AG04450 (cell line): ENCODE measurements around the gene CRYBA2. TPM values are rescaled to one million over a fixed set of nuclear protein-coding genes. Genes with fewer than 3 reads are reported as not detected.
A peak's percentile ranks its signal among the peaks of the same experiment; 100 is the strongest.

Experiments used
- CTCF ChIA-PET: fragments of 300-600, 350-600 bp; formaldehyde crosslinking; extraction: SDS; loops from one replicate; lab custom pipeline; 2022; ENCODE audit warnings: antibody characterized with exemption, inconsistent platforms; lab: Charles Lee
- POLR2A ChIA-PET: fragments of 350-600 bp; formaldehyde crosslinking; extraction: SDS; loops from one replicate; lab custom pipeline; 2021; ENCODE audit warnings: antibody characterized with exemption, inconsistent platforms; lab: Yijun Ruan, JAX
- DNase-seq: peaks from one replicate; pipeline ENCODE4 v3.0.0-alpha.2; 2011; ENCODE audit warnings: low read depth, low spot score
- H3K27ac ChIP-seq: one replicate; pipeline ENCODE4 v1.5.1; 2012; ENCODE audit warnings: low read depth, low read length, control low read depth
- H3K27me3 ChIP-seq: one replicate; pipeline ENCODE4 v1.6.0; 2012; ENCODE audit warnings: low read length; ENCODE audit not compliant: control insufficient read depth, insufficient read depth
- H3K4me3 ChIP-seq: 2 replicates; pipeline ENCODE4 v1.5.1; 2011; ENCODE audit warnings: mild to moderate bottlenecking, low read depth, low read length, control low read depth
- H3K9me3 ChIP-seq: 2 replicates; pipeline ENCODE4 v1.5.1; 2012; ENCODE audit warnings: low read length; ENCODE audit not compliant: control insufficient read depth, insufficient read depth
- CTCF ChIP-seq: IDR thresholded peaks from 2 replicates; pipeline ENCODE4 v1.5.1; 2011; ENCODE audit warnings: low read depth, low read length, control low read depth, inconsistent platforms
- polyA plus RNA-seq: library from polyadenylated mRNA; depleted of rRNA; stranded (reverse); fragments of >200 nt; gene quantifications from 2 replicates; pipeline ENCODE4 v1.2.3, GENCODE V29; 2011

The CRYBA2 gene
- polyA plus RNA-seq, 1 experiment: 0.19 TPM

GRCh38 chr2:218959141-218959731 lies 34.0 kb downstream of the CRYBA2 start, which contains the start of gene CDK5R2:
Gene CDK5R2, plus strand, starts transcription at chr2:218959666. Its CDS starts 155 bp downstream, at chr2:218959821.
- DNase-seq: peak; percentile 41
- ChIA-PET CTCF (interaction anchor here (1.0 kb wide), 1 partner anchor 18 kb away, joined by 3 read pairs; no protein-coding TSS in a partner anchor), POLR2A (no interaction called here)
- Histone ChIP-seq H3K4me3 (peak within 1 kb of the TSS; percentile 48), H3K9me3 (peaks cover 9% of the 10 kb centered on the region), H3K27me3 (peaks cover 58% of the 10 kb centered on the region), H3K27ac (no peak within 1 kb of the TSS)
- no peak for TF ChIP-seq CTCF

GRCh38 chr2:218958276-218958675 lies 34.9 kb downstream of the CRYBA2 start:
- CTCF ChIA-PET: interaction anchor here (1.0 kb wide), 1 partner anchor 19 kb away, joined by 3 read pairs; no protein-coding TSS in a partner anchor
- POLR2A ChIA-PET: no interaction called here
- Histone ChIP-seq H3K9me3 (peaks cover 9% of the 10 kb centered on the region), H3K27ac (no peak overlapping the region), H3K4me3 (no peak overlapping the region), H3K27me3 (peaks cover 58% of the 10 kb centered on the region)
- TF ChIP-seq CTCF: no peak
- DNase-seq: no peak

- no peak overlapping the region for H3K27ac ChIP-seq
- ChIA-PET POLR2A (no interaction called here), CTCF (no interaction called here)
- no peak for DNase-seq
- peaks cover 57% of the 10 kb centered on the region for H3K27me3 ChIP-seq
- peaks cover 5% of the 10 kb centered on the region for H3K9me3 ChIP-seq
- TF ChIP-seq CTCF: no peak
- no peak overlapping the region for H3K4me3 ChIP-seq
Observed at GRCh38 chr2:218957671-218958070, 35.6 kb downstream of the CRYBA2 start.

GRCh38 chr2:218956039-218956438 lies 37.2 kb downstream of the CRYBA2 start:
- no peak overlapping the region for H3K4me3 ChIP-seq
- no peak for TF ChIP-seq CTCF
- POLR2A ChIA-PET: no interaction called here
- H3K27me3 ChIP-seq: peaks cover 46% of the 10 kb centered on the region
- CTCF ChIA-PET: interaction anchor here (0.6 kb wide), 1 partner anchor 9 kb away, joined by 3 read pairs; no protein-coding TSS in a partner anchor
- no peak overlapping the region for H3K27ac ChIP-seq
- H3K9me3 ChIP-seq: no peaks in the 10 kb centered on the region; the same call in 1 of the 2 replicates
- DNase-seq: no peak

- ChIA-PET CTCF (no interaction called here), POLR2A (no interaction called here)
- Histone ChIP-seq H3K4me3 (no peak overlapping the region), H3K27me3 (peaks cover 38% of the 10 kb centered on the region), H3K27ac (no peak overlapping the region), H3K9me3 (no peaks in the 10 kb centered on the region; the same call in 1 of the 2 replicates)
- no peak for DNase-seq
- TF ChIP-seq CTCF: no peak
Observed at GRCh38 chr2:218954541-218955300, 38.5 kb downstream of the CRYBA2 start.
